GM12878 (cell line): ENCODE results near the gene MYO18B.

Experiments
- MYC ChIP-seq: IDR thresholded peaks from 2 replicates; pipeline ENCODE4 v1.6.1; 2011; ENCODE audit warnings: mild to moderate bottlenecking, low read length, moderate library complexity, inconsistent platforms; ENCODE audit not compliant: insufficient read depth, insufficient replicate concordance, insufficient read length, severe bottlenecking
- POLR2A ChIP-seq: IDR thresholded peaks from 2 replicates; pipeline ENCODE4 v1.6.1; 2011; ENCODE audit warnings: low read depth, mild to moderate bottlenecking, low read length
- SUZ12 ChIP-seq: fragments of 200-600 bp; sonication (generic); IDR thresholded peaks from one replicate; pipeline ENCODE4 v1.6.1; 2018; ENCODE audit warnings: antibody characterized with exemption, mild to moderate bottlenecking; ENCODE audit not compliant: unreplicated experiment
- YY1 ChIP-seq: IDR thresholded peaks from 2 replicates; pipeline ENCODE4 v1.6.1; 2011; ENCODE audit warnings: low read depth, mild to moderate bottlenecking, low read length
- TF ChIP-seq, protein P1 (sequence below), 3 experiments: IDR thresholded peaks in 2 of 3; conservative IDR thresholded peaks in 1 of 3; 2 replicates each; pipeline ENCODE4 v1.5.1; 2011; ENCODE audit warnings: low read depth in 3 of 3, low read length in 3 of 3, mild to moderate bottlenecking in 3 of 3, control low read depth in 2 of 3, moderate library complexity in 2 of 3, inconsistent platforms in 1 of 3, mixed read lengths in 1 of 3; ENCODE audit not compliant: control insufficient read depth in 2 of 3, insufficient read depth in 1 of 3; ENCODE audit errors: extremely low read depth in 1 of 3

DNA sequence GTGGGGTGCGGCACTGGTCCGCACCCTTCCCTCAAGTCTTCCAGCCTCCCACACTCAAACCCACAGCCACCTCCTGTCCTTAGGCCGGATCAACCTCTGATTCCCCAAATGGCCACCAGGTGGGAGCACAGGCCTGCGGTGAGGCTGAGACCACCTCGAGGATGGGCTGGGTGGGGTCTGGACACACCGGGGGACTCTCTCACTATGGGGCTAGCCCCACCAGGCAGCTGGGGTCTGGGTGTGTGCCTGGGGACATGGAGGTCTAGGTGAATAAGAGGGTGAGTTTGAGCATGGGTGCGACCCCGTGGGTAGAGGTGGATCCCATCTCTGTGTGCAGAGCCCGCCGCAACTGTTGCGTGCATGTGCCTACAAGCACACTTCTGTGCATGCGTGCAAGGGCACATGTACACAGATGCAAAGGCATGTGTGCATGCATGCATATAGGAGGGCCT is 32.6 kb downstream of the MYO18B start:
- no peak for TF ChIP-seq YY1
- TF ChIP-seq, protein P1, sequence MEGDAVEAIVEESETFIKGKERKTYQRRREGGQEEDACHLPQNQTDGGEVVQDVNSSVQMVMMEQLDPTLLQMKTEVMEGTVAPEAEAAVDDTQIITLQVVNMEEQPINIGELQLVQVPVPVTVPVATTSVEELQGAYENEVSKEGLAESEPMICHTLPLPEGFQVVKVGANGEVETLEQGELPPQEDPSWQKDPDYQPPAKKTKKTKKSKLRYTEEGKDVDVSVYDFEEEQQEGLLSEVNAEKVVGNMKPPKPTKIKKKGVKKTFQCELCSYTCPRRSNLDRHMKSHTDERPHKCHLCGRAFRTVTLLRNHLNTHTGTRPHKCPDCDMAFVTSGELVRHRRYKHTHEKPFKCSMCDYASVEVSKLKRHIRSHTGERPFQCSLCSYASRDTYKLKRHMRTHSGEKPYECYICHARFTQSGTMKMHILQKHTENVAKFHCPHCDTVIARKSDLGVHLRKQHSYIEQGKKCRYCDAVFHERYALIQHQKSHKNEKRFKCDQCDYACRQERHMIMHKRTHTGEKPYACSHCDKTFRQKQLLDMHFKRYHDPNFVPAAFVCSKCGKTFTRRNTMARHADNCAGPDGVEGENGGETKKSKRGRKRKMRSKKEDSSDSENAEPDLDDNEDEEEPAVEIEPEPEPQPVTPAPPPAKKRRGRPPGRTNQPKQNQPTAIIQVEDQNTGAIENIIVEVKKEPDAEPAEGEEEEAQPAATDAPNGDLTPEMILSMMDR (IDR thresholded peaks at IDR 0.05 in 2 of 3, conservative IDR thresholded peaks at IDR 0.05 in 1 of 3; ENCODE audit: control insufficient read depth in 2 of 3, extremely low read depth in 1 of 3, insufficient read depth in 1 of 3, low read depth in 3 of 3, low read length in 3 of 3), result peak; percentile 56 to 73 (median 68)
- no peak for TF ChIP-seq POLR2A
- no peak for TF ChIP-seq MYC
- TF ChIP-seq SUZ12, result no peak
